Measurements from ENCODE around the gene MTCL1.

- no peak for TF ChIP-seq CTCF (IDR thresholded peaks at IDR 0.05 in 2 of 3, conservative IDR thresholded peaks at IDR 0.05 in 1 of 3; ENCODE audit: control insufficient read depth in 2 of 3, extremely low read depth in 1 of 3, insufficient read depth in 1 of 3, low read depth in 3 of 3, low read length in 3 of 3)
- TF ChIP-seq CHD1 (IDR thresholded peaks at IDR 0.05; ENCODE audit: low read depth, low read length) = no peak
- no peak for TF ChIP-seq ETV6 (conservative IDR thresholded peaks at IDR 0.05 in 1 of 2, IDR thresholded peaks at IDR 0.05 in 1 of 2; ENCODE audit: borderline replicate concordance in 1 of 2, low read depth in 1 of 2)
- TF ChIP-seq CUX1 (IDR thresholded peaks at IDR 0.05; ENCODE audit: insufficient replicate concordance, low read depth, low read length) = no peak
- TF ChIP-seq EGR1 (IDR thresholded peaks at IDR 0.05; ENCODE audit: borderline replicate concordance in 1 of 2, low read depth in 2 of 2, low read length in 2 of 2) = no peak
- TF ChIP-seq SMAD1 (IDR thresholded peaks at IDR 0.05; ENCODE audit: low read depth, partially characterized antibody) = no peak
- no peak for TF ChIP-seq POLR2A (IDR thresholded peaks at IDR 0.05; ENCODE audit: low read depth, low read length)
- no peak for TF ChIP-seq SIN3A (IDR thresholded peaks at IDR 0.05; ENCODE audit: low read depth, low read length)
Observed at GRCh38 chr18:8870528-8870927, 165.2 kb downstream of the MTCL1 start.

All from GM12878 (cell line).